Ectodermal cell (in vitro differentiated cells): Measurements from ENCODE around the gene NTM.

Source experiments
- H3K27ac ChIP-seq: 2 replicates; pipeline ENCODE4 v1.7.0; 2013; ENCODE audit warnings: mild to moderate bottlenecking, low read depth, low read length; ENCODE audit not compliant: insufficient read depth, poor library complexity, severe bottlenecking
- H3K27me3 ChIP-seq: 2 replicates; pipeline ENCODE4 v1.7.0; 2013; ENCODE audit warnings: mild to moderate bottlenecking, low read length; ENCODE audit not compliant: insufficient read depth, control insufficient read depth, poor library complexity, severe bottlenecking
- H3K36me3 ChIP-seq: one replicate; pipeline ENCODE4 v1.7.0; 2013; ENCODE audit warnings: low read length; ENCODE audit not compliant: control insufficient read depth, insufficient read depth
- H3K4me1 ChIP-seq: one replicate; pipeline ENCODE4 v1.7.0; 2013; ENCODE audit warnings: low read length; ENCODE audit not compliant: control insufficient read depth, insufficient read depth
- H3K4me3 ChIP-seq: 2 replicates; pipeline ENCODE4 v1.7.0; 2013; ENCODE audit warnings: low read depth, low read length, control low read depth; ENCODE audit not compliant: insufficient read depth
- H3K9me3 ChIP-seq: 2 replicates; pipeline ENCODE4 v1.7.0; 2013; ENCODE audit warnings: mild to moderate bottlenecking, low read length, moderate library complexity; ENCODE audit not compliant: control insufficient read depth
- WGBS, 2 experiments: methylation state at CpG; one replicate each; pipeline ENCODE4 v1.1.7; 2013; ENCODE audit warnings: missing lambda C conversion rate in 2 of 2; 5-methylcytosine and 5-hydroxymethylcytosine counted together

Gene NTM

GRCh38 chr11:131875611-131876010, 505.2 kb downstream of the NTM start:
- H3K4me3 ChIP-seq = no peak overlapping the region
- H3K9me3 ChIP-seq = no peaks in the 10 kb centered on the region
- H3K4me1 ChIP-seq = no peaks in the 10 kb centered on the region
- H3K27me3 ChIP-seq = no peaks in the 10 kb centered on the region
- no peaks in the 10 kb centered on the region for H3K36me3 ChIP-seq
- H3K27ac ChIP-seq = no peak overlapping the region
- WGBS, 2 experiments = 86 to 91% methylated on average over 5 of the region's 5 CpGs

GRCh38 chr11:131877246-131877942, 507.0 kb downstream of the NTM start:
- H3K4me3 ChIP-seq = no peak overlapping the region
- H3K36me3 ChIP-seq = no peaks in the 10 kb centered on the region
- H3K9me3 ChIP-seq = no peaks in the 10 kb centered on the region
- 84 to 90% methylated on average over 9 to 10 of the region's 10 CpGs for WGBS, 2 experiments
- H3K27ac ChIP-seq = no peak overlapping the region
- H3K4me1 ChIP-seq = no peaks in the 10 kb centered on the region
- H3K27me3 ChIP-seq = no peaks in the 10 kb centered on the region

GRCh38 chr11:131880316-131880715, 509.9 kb downstream of the NTM start:
- H3K9me3 ChIP-seq = no peaks in the 10 kb centered on the region
- no peaks in the 10 kb centered on the region for H3K36me3 ChIP-seq
- 96 to 98% methylated on average over 3 of the region's 3 CpGs for WGBS, 2 experiments
- H3K27ac ChIP-seq = no peak overlapping the region
- no peak overlapping the region for H3K4me3 ChIP-seq
- H3K4me1 ChIP-seq = no peaks in the 10 kb centered on the region
- no peaks in the 10 kb centered on the region for H3K27me3 ChIP-seq

- Histone ChIP-seq H3K9me3 (no peaks in the 10 kb centered on the region), H3K4me1 (no peaks in the 10 kb centered on the region), H3K36me3 (no peaks in the 10 kb centered on the region), H3K27me3 (no peaks in the 10 kb centered on the region), H3K4me3 (no peak overlapping the region), H3K27ac (no peak overlapping the region)
- WGBS, 2 experiments = 94% methylated on average over 5 to 6 of the region's 6 CpGs
These were observed 510.6 kb downstream of the NTM start for GRCh38 chr11:131880976-131881375.

GRCh38 chr11:131883332-131883731, 512.9 kb downstream of the NTM start:
- H3K4me1 ChIP-seq = no peaks in the 10 kb centered on the region
- H3K27me3 ChIP-seq = no peaks in the 10 kb centered on the region
- H3K27ac ChIP-seq = no peak overlapping the region
- H3K36me3 ChIP-seq = no peaks in the 10 kb centered on the region
- WGBS, 2 experiments = 89 to 93% methylated on average over 6 of the region's 6 CpGs
- H3K4me3 ChIP-seq = no peak overlapping the region
- no peaks in the 10 kb centered on the region for H3K9me3 ChIP-seq

- Histone ChIP-seq H3K4me3 (no peak overlapping the region), H3K27ac (no peak overlapping the region), H3K36me3 (no peaks in the 10 kb centered on the region), H3K9me3 (no peaks in the 10 kb centered on the region), H3K27me3 (no peaks in the 10 kb centered on the region), H3K4me1 (peaks cover 5% of the 10 kb centered on the region)
- WGBS, 2 experiments = 93 to 95% methylated on average over 8 of the region's 8 CpGs
These were observed 514.2 kb downstream of the NTM start for GRCh38 chr11:131884461-131885073.

- peaks cover 12% of the 10 kb centered on the region for H3K4me1 ChIP-seq
- no peak overlapping the region for H3K4me3 ChIP-seq
- WGBS, 2 experiments = 93 to 96% methylated on average over 6 to 7 of the region's 7 CpGs
- H3K27me3 ChIP-seq = no peaks in the 10 kb centered on the region
- no peaks in the 10 kb centered on the region for H3K9me3 ChIP-seq
- no peaks in the 10 kb centered on the region for H3K36me3 ChIP-seq
- H3K27ac ChIP-seq = no peak overlapping the region
These were observed 515.0 kb downstream of the NTM start for GRCh38 chr11:131885431-131885830.

- Histone ChIP-seq H3K27ac (no peak overlapping the region), H3K36me3 (no peaks in the 10 kb centered on the region), H3K4me3 (no peak overlapping the region), H3K4me1 (peaks cover 12% of the 10 kb centered on the region), H3K9me3 (no peaks in the 10 kb centered on the region), H3K27me3 (no peaks in the 10 kb centered on the region)
- whole genome bisulfite sequencing, 2 experiments = 96 to 98% methylated on average over 3 of the region's 3 CpGs
These were observed 515.8 kb downstream of the NTM start for GRCh38 chr11:131886201-131886600.

- WGBS, 2 experiments = 87% methylated on average over 13 of the region's 13 CpGs
These were observed 517.9 kb downstream of the NTM start for GRCh38 chr11:131888230-131888855.

GRCh38 chr11:131889146-131889577, 518.7 kb downstream of the NTM start:
- Histone ChIP-seq H3K27ac (peak overlapping the region; percentile 47), H3K27me3 (no peaks in the 10 kb centered on the region), H3K4me3 (no peak overlapping the region), H3K36me3 (no peaks in the 10 kb centered on the region), H3K9me3 (no peaks in the 10 kb centered on the region), H3K4me1 (peaks cover 12% of the 10 kb centered on the region)
- WGBS, 2 experiments = 51 to 52% methylated on average over 2 of the region's 2 CpGs

More at GRCh38 chr11:131888230-131888855, 517.9 kb downstream of the NTM start:
- no peaks in the 10 kb centered on the region for H3K36me3 ChIP-seq
- H3K9me3 ChIP-seq = no peaks in the 10 kb centered on the region
- H3K27ac ChIP-seq = peak overlapping the region; percentile 47
- peaks cover 12% of the 10 kb centered on the region for H3K4me1 ChIP-seq
- H3K27me3 ChIP-seq = no peaks in the 10 kb centered on the region
- H3K4me3 ChIP-seq = no peak overlapping the region
